Endothelial cell of umbilical vein (primary cell): Measurements from ENCODE around the gene TMEM222. TPM values are rescaled to one million over a fixed set of nuclear protein-coding genes. Genes with fewer than 3 reads are reported as not detected.

Experiments
- BruUV-seq: library from RNA; stranded (reverse); fragments of 400-500 nt; replicated peaks from 2 replicates; lab custom pipeline; 2021; lab: Mats Ljungman, UMichigan
- CTCF ChIA-PET: fragments of 300-600, 350-600 bp; sonication (Branson Sonifier 250); formaldehyde crosslinking; loops from one replicate; lab custom pipeline; 2021; ENCODE audit warnings: antibody characterized with exemption, inconsistent platforms; lab: Charles Lee
- POLR2A ChIA-PET: fragments of 300-600, 350-600 bp; sonication (Branson Sonifier 250); formaldehyde crosslinking; loops from one replicate; lab custom pipeline; 2021; ENCODE audit warnings: antibody characterized with exemption, inconsistent platforms; lab: Charles Lee
- DNase-seq: peaks from one replicate; pipeline ENCODE4 v3.0.0-alpha.2; 2011; ENCODE audit warnings: low read depth, low spot score
- FAIRE-seq: peaks from 2 replicates; lab custom pipeline; 2011; peaks lifted over from hg19 to GRCh38; lab: Jason Lieb, UNC
- H2AFZ ChIP-seq: 2 replicates; pipeline ENCODE4 v1.6.0; 2012; ENCODE audit warnings: low read depth, low read length, control low read depth, inconsistent platforms
- H3K27ac ChIP-seq: 2 replicates; pipeline ENCODE4 v1.5.1; 2011; ENCODE audit warnings: low read depth, mild to moderate bottlenecking, control low read depth, low read length, moderate library complexity; ENCODE audit not compliant: insufficient read depth
- H3K27me3 ChIP-seq, 2 experiments: 2 replicates each; pipeline versions ENCODE4 v1.6.0 to v1.6.1; 2011; ENCODE audit warnings: low read length in 2 of 2, mixed read lengths in 1 of 2; ENCODE audit not compliant: control insufficient read depth in 2 of 2, insufficient read depth in 2 of 2
- H3K36me3 ChIP-seq, 2 experiments: 2 replicates in 1 of 2; 3 replicates in 1 of 2; pipeline ENCODE4 v1.5.1; 2011; ENCODE audit warnings: low read length in 2 of 2, mild to moderate bottlenecking in 1 of 2, moderate library complexity in 1 of 2; ENCODE audit not compliant: control insufficient read depth in 2 of 2, insufficient read depth in 2 of 2; ENCODE audit errors: extremely low read depth in 1 of 2
- H3K4me1 ChIP-seq: 3 replicates; pipeline ENCODE4 v1.5.1; 2011; ENCODE audit warnings: mild to moderate bottlenecking, low read length; ENCODE audit not compliant: control insufficient read depth, insufficient read depth; ENCODE audit errors: extremely low read depth
- H3K4me2 ChIP-seq: 2 replicates; pipeline ENCODE4 v1.6.1; 2011; ENCODE audit warnings: low read length, control low read depth, mixed read lengths; ENCODE audit not compliant: insufficient read depth
- H3K4me3 ChIP-seq, 3 experiments: fragments of 200-600 bp in 1 of 3; sonication (generic), shearing (Covaris generic) in 1 of 3; replicated peaks in 1 of 3; 2 replicates each; pipeline ENCODE4 v1.5.1; 2011 to 2016; ENCODE audit warnings: control low read depth in 3 of 3, low read length in 3 of 3, mild to moderate bottlenecking in 2 of 3, inconsistent platforms in 1 of 3, low read depth in 1 of 3, moderate library complexity in 1 of 3; ENCODE audit not compliant: insufficient read depth in 1 of 3
- H3K79me2 ChIP-seq: 2 replicates; pipeline ENCODE4 v1.6.0; 2012; ENCODE audit warnings: low read length, inconsistent platforms; ENCODE audit not compliant: control insufficient read depth, insufficient read depth
- H3K9ac ChIP-seq: replicated peaks from 2 replicates; pipeline ENCODE3; 2011; ENCODE audit warnings: low read length, control low read depth; ENCODE audit not compliant: insufficient read depth; ENCODE audit errors: extremely low read depth
- H3K9me1 ChIP-seq: replicated peaks from 3 replicates; pipeline ENCODE4 v1.6.0; 2011; ENCODE audit warnings: mild to moderate bottlenecking, low read length; ENCODE audit not compliant: control insufficient read depth, insufficient read depth; ENCODE audit errors: extremely low read depth
- H3K9me3 ChIP-seq: replicated peaks from 2 replicates; pipeline ENCODE4 v1.5.1; 2012; ENCODE audit warnings: low read length, inconsistent platforms; ENCODE audit not compliant: control insufficient read depth, insufficient read depth
- H4K20me1 ChIP-seq: replicated peaks from 2 replicates; pipeline ENCODE3; 2011; ENCODE audit warnings: mild to moderate bottlenecking, low read length; ENCODE audit not compliant: control insufficient read depth, insufficient read depth; ENCODE audit errors: extremely low read depth
- FOS ChIP-seq: IDR thresholded peaks from 2 replicates; pipeline ENCODE4 v1.6.1; 2011; ENCODE audit warnings: mild to moderate bottlenecking, low read length, moderate library complexity, borderline replicate concordance; ENCODE audit not compliant: insufficient read depth
- JUN ChIP-seq: IDR thresholded peaks from 2 replicates; pipeline ENCODE4 v1.6.1; 2011; ENCODE audit warnings: borderline replicate concordance, low read depth; ENCODE audit not compliant: insufficient read length, insufficient read depth
- dilution Hi-C: fragments of 300-500 bp; cut with MboI; formaldehyde crosslinking; loops from one replicate; pipeline ENCODE4 v1.15.0; 2019; ENCODE audit warnings: low sequenced_read_pairs; ENCODE audit not compliant: extremely low pct_ligation_motif_present
- intact Hi-C: fragments of 100-400 bp; cut with micrococcal nuclease; formaldehyde crosslinking; loops from one replicate; pipeline ENCODE4 v1.10.0; 2022
- polyA plus RNA-seq, 4 experiments: library from polyadenylated mRNA; depleted of rRNA in 3 of 4; stranded (reverse) in 3 of 4; unstranded in 1 of 4; fragments of >200 nt; gene quantifications; 2 replicates each; pipeline versions ENCODE4 v1.2.1 to v1.2.3, GENCODE V29; 2011 to 2012; ENCODE audit warnings: missing spikeins in 1 of 4
- total RNA-seq: library from RNA; stranded (reverse); gene quantifications from 2 replicates; pipeline ENCODE4 v1.2.3, GENCODE V29; 2021
- TF ChIP-seq, protein P1 (sequence below), 2 donors: IDR thresholded peaks; 1 replicate in 1 of 2; 2 replicates in 1 of 2; pipeline ENCODE4 v1.5.1; 2011; ENCODE audit warnings: low read length in 2 of 2, mild to moderate bottlenecking in 2 of 2, moderate library complexity in 2 of 2, control low read depth in 1 of 2, inconsistent platforms in 1 of 2, low read depth in 1 of 2; ENCODE audit not compliant: insufficient read depth in 1 of 2; ENCODE audit errors: extremely low read depth in 1 of 2

Gene TMEM222
- total and polyA plus RNA-seq, 2 donors (not counting 3 experiments of a cell fraction or from before 2014, with no cell fraction given): 45.8 to 76.1 TPM

DNA sequence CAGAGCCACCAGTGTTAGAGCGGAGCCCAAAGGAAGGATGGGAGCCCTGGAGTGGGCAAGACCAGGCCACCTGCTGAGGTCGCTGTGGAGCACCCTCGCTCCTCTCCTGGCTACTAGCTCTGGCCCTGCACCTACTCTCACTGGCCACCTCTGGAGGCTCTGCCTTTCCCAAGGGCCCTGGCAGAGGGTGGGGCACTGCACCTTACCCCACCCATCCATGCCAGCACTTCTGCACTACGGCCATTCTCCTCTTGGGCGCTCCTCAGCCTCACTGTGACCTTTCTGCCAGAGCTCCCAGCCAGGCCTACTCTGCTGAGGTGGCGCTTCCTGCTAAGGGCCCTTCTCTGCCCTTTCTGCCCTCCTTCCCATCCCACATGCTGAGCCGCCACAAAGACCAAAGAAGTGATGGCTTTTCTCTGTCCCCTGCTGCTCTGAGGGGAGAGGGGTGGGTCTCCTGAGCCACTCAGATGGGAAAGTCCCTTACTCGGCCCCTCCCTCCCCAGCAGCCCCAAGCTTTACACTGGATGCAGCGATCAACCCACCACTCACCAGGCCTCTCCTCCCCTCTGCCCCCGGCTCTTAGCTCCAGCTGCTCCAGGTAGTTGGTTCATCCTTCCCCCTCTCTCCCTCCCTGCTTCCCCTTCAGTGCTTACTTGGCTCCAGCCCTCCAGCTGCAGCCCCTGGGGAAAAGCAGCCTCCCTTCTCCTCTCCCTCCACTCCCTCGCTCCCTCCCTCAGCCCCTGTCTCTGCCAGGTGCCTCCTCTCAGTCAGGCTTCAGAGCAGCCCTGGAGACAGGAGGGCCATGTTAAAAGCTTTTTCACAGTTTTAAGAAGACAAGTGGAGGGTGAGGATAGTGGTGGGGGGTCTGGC is 14.8 kb upstream of the TMEM222 start:
- ChIA-PET POLR2A (no interaction called here), CTCF (interaction anchor here (0.6 to 3.8 kb wide), 10 partner anchors 10 to 88 kb away, joined by 3 to 30 read pairs (median 4); partner anchors contain the start of gene MAP3K6)
- Histone ChIP-seq H3K27ac (no peak overlapping the region), H3K4me2 (no peak overlapping the region), H3K36me3 (no peaks in the 10 kb centered on the region), H3K9me1 (no peaks in the 10 kb centered on the region), H3K27me3 (no peaks in the 10 kb centered on the region), H2AFZ (no peak overlapping the region), H3K9ac (no peak overlapping the region), H4K20me1 (no peaks in the 10 kb centered on the region), H3K4me3 (no peak overlapping the region), H3K4me1 (no peaks in the 10 kb centered on the region), H3K79me2 (no peaks in the 10 kb centered on the region), H3K9me3 (no peaks in the 10 kb centered on the region)
- TSS peak; percentile 50 for BruUV-seq
- intact Hi-C loops (no loop called here), dilution Hi-C loops (no loop called here)
- no peak for DNase-seq
- no peak for FAIRE-seq
- no peak for TF ChIP-seq JUN
- TF ChIP-seq FOS: no peak
- TF ChIP-seq, protein P1, sequence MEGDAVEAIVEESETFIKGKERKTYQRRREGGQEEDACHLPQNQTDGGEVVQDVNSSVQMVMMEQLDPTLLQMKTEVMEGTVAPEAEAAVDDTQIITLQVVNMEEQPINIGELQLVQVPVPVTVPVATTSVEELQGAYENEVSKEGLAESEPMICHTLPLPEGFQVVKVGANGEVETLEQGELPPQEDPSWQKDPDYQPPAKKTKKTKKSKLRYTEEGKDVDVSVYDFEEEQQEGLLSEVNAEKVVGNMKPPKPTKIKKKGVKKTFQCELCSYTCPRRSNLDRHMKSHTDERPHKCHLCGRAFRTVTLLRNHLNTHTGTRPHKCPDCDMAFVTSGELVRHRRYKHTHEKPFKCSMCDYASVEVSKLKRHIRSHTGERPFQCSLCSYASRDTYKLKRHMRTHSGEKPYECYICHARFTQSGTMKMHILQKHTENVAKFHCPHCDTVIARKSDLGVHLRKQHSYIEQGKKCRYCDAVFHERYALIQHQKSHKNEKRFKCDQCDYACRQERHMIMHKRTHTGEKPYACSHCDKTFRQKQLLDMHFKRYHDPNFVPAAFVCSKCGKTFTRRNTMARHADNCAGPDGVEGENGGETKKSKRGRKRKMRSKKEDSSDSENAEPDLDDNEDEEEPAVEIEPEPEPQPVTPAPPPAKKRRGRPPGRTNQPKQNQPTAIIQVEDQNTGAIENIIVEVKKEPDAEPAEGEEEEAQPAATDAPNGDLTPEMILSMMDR (IDR thresholded peaks at IDR 0.05; ENCODE audit: extremely low read depth in 1 of 2, insufficient read depth in 1 of 2, low read depth in 1 of 2, low read length in 2 of 2): peak in 1 of 2 donors; percentile 13
